Activated naive CD4-positive, alpha-beta T cell treated with anti-CD3 and anti-CD28 coated beads for 36 hours (primary cell): ENCODE results near the gene PPP1R14D. TPM values are rescaled to one million over a fixed set of nuclear protein-coding genes. Genes with fewer than 3 reads are reported as not detected.

Source experiments
- CTCF ChIA-PET: fragments of 350-600 bp; sonication (Branson Sonifier 250); formaldehyde crosslinking; loops from one replicate; lab custom pipeline; 2021; ENCODE audit warnings: antibody characterized with exemption; lab: Charles Lee
- DNase-seq: peaks from one replicate; pipeline ENCODE4 v3.0.0-alpha.2; 2020
- H3K27ac Mint-ChIP-seq: one replicate; pipeline ENCODE4 v1.8.0; 2021; ENCODE audit warnings: mild to moderate bottlenecking, mixed read lengths
- H3K27me3 Mint-ChIP-seq: one replicate; pipeline ENCODE4 v1.8.0; 2021; ENCODE audit warnings: low read depth, mixed read lengths
- H3K36me3 Mint-ChIP-seq: one replicate; pipeline ENCODE4 v1.8.0; 2021; ENCODE audit warnings: low read depth, mixed read lengths
- H3K4me1 Mint-ChIP-seq: one replicate; pipeline ENCODE4 v1.8.0; 2021; ENCODE audit warnings: low read depth, mixed read lengths
- H3K4me3 Mint-ChIP-seq: one replicate; pipeline ENCODE4 v1.8.0; 2021; ENCODE audit warnings: mild to moderate bottlenecking, moderate library complexity, mixed read lengths
- H3K9me3 Mint-ChIP-seq: one replicate; pipeline ENCODE4 v1.8.0; 2021; ENCODE audit warnings: mixed read lengths
- intact Hi-C: fragments of 100-400 bp; cut with micrococcal nuclease; formaldehyde crosslinking; loops from one replicate; pipeline ENCODE4 v1.15.1; 2023
- total RNA-seq, 2 experiments: library from RNA; stranded (reverse); gene quantifications; one replicate each; pipeline ENCODE4 v1.2.3, GENCODE V29; 2021

Gene PPP1R14D
- total RNA-seq, 2 experiments from 2014 or later, result not detected

DNA sequence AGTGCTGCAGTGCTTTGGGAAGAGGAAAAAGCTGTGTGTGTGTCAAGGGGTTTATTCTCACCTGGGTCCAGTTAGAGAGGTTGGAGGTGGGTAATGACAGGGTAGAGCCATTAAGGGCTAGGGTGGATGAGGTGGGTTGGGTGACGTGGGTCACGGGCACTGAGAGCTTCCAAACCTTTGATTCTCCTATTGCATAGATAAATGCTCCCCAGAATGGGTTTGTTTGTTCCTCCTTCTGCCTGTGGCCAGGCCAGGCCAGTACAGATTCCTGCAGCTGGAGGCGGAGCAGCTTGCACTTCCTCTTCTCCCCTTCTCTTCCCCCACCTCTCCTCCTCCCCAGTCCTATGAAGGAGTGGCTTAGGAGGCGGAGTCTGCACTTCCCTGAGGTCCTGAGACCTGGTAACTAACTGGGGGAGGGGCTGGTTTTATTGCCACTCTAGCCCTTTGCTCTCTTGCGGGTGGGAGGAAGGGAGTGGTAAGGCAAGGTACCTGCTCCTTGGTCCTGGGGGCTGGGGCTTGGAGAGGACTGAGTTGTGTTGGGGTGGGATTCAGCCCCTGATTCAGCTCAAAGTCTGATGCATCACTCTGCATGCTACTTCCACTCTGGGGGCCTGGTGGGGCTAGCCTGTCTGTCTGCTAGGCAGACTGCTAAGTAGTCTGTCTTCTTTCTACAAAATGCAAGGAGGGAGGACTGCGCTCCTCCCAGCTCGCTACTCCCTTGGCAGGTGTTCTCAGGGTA is 18.9 kb upstream of the PPP1R14D start:
- Mint-ChIP-seq H3K27me3 (peaks cover 8% of the 10 kb centered on the region), H3K4me1 (peaks cover 21% of the 10 kb centered on the region), H3K9me3 (no peaks in the 10 kb centered on the region), H3K4me3 (no peak overlapping the region), H3K27ac (no peak overlapping the region), H3K36me3 (peaks cover 3% of the 10 kb centered on the region)
- intact Hi-C loops, result no loop called here
- CTCF ChIA-PET, result interaction anchor here (0.8 to 8.2 kb wide), 3 partner anchors 8 to 45 kb away, joined by 3 to 76 read pairs (median 4); no protein-coding TSS in a partner anchor
- no peak for DNase-seq

DNA sequence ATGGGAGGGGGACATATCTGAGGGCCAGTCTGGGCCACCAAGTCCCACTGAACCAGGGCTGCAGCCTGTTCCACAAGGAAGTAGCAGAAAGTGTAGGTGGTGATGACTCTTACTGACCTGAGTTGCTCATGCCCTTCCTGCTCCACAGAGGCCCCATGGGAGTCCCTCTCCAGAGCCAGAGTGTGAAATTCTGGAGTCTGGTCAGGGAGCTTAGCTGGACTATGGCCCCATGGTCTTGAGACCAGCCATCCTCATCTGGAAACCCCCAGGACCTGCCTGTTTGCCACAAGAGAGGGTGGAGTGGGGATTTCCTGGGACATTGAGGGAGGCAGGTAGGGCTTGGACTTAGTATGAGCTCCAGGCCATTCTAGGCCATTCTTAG is 18.3 kb upstream of the PPP1R14D start:
- Mint-ChIP-seq H3K27me3 (peaks cover 12% of the 10 kb centered on the region), H3K36me3 (peaks cover 3% of the 10 kb centered on the region), H3K4me3 (no peak overlapping the region), H3K4me1 (peaks cover 21% of the 10 kb centered on the region), H3K9me3 (no peaks in the 10 kb centered on the region), H3K27ac (no peak overlapping the region)
- no peak for DNase-seq
- intact Hi-C loops, result no loop called here
- CTCF ChIA-PET, result interaction anchor here (0.8 to 8.2 kb wide), 3 partner anchors 9 to 45 kb away, joined by 3 to 76 read pairs (median 4); no protein-coding TSS in a partner anchor

DNA sequence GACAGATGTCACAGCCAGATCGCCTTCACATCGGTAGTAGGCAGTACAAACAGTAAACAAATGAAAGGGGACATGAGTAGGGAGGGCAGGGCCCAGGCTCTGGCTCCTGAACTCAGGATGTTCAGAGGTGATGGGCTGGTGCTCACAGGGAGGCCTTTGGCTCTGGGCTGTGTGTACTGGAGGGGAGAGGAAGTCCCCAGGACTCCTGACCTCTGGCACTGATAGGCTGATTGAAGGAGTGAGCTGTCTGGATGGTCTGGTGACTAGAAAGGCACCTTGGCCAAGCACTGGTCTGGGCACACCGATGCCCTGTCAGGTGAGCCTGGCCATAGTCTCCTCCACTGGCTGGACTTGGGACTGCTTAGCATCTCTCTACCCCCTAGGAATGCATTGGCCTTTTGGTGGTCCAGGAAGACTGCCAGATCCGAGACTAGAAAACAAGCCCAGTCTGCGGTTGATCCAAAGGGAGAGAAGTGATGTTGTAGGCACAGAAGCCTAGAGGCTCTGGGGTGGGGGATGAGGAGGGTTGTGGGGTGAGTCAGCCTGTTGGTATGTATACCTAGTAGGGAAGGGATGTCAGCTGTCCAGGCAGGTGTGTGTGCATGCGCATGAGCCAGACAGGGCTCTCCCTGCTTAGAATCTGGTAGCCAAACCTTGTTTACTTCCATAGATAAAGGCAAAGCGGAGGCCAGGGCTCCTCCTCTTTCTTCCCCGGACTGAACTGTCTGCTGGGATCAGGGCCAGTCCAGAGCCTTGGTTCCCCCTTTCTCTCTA is 17.2 kb upstream of the PPP1R14D start:
- Mint-ChIP-seq H3K4me3 (peak overlapping the region; percentile 40), H3K27me3 (peaks cover 12% of the 10 kb centered on the region), H3K4me1 (peaks cover 21% of the 10 kb centered on the region), H3K9me3 (no peaks in the 10 kb centered on the region), H3K36me3 (peaks cover 3% of the 10 kb centered on the region), H3K27ac (no peak overlapping the region)
- CTCF ChIA-PET, result interaction anchor here (0.7 to 8.2 kb wide), 5 partner anchors 13 to 50 kb away, joined by 3 to 76 read pairs (median 4); partner anchors contain the start of gene RHOV
- intact Hi-C loops, result no loop called here
- DNase-seq, result no peak

DNA sequence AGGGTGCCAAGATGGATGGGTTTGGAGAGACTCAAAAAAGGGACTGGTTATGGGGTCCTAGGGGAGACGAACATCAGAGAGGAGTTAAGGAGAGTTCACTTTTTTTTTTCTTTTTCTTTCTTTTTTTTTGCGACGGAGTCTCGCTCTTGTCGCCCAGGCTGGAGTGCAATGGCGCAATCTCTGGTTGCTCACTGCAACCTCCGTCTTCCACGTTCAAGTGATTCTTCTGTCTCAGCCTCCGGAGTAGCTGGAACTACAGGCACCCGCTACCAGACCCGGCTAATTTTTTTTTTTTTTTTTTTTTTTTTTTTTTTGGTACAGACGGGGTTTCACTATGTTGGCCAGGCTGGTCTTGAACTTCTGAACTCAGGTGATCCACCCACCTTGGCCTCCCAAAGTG is 16.5 kb upstream of the PPP1R14D start:
- intact Hi-C loops, result no loop called here
- Mint-ChIP-seq H3K27me3 (peaks cover 12% of the 10 kb centered on the region), H3K4me3 (peak overlapping the region; percentile 80), H3K27ac (no peak overlapping the region), H3K36me3 (peaks cover 3% of the 10 kb centered on the region), H3K4me1 (peaks cover 21% of the 10 kb centered on the region), H3K9me3 (no peaks in the 10 kb centered on the region)
- DNase-seq, result no peak
- CTCF ChIA-PET, result interaction anchor here (0.7 to 8.2 kb wide), 7 partner anchors 13 to 97 kb away, joined by 3 to 76 read pairs (median 4); partner anchors contain the start of gene RHOV

DNA sequence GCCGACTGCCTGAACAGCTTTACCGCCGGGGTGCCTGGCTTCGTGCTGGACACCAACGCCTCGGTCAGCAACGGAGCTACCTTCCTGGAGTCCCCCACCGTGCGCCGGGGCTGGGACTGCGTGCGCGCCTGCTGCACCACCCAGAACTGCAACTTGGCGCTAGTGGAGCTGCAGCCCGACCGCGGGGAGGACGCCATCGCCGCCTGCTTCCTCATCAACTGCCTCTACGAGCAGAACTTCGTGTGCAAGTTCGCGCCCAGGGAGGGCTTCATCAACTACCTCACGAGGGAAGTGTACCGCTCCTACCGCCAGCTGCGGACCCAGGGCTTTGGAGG is 16.2 kb upstream of the PPP1R14D start:
- peak; percentile 49 for DNase-seq
- H3K27ac Mint-ChIP-seq, result no peak overlapping the region
- intact Hi-C loops, result loop anchor here (1.0 kb wide), 2 partner anchors 37 to 387 kb away; partner anchors contain the start of genes CHP1, DNAJC17 and ZFYVE19
- H3K4me3 Mint-ChIP-seq, result peak overlapping the region; percentile 80
- peaks cover 12% of the 10 kb centered on the region for H3K27me3 Mint-ChIP-seq
- H3K36me3 Mint-ChIP-seq, result peaks cover 3% of the 10 kb centered on the region
- H3K9me3 Mint-ChIP-seq, result no peaks in the 10 kb centered on the region
- CTCF ChIA-PET, result interaction anchor here (0.7 to 8.2 kb wide), 8 partner anchors 14 to 97 kb away, joined by 3 to 76 read pairs (median 4); partner anchors contain the start of genes RHOV and VPS18
- H3K4me1 Mint-ChIP-seq, result peaks cover 21% of the 10 kb centered on the region

DNA sequence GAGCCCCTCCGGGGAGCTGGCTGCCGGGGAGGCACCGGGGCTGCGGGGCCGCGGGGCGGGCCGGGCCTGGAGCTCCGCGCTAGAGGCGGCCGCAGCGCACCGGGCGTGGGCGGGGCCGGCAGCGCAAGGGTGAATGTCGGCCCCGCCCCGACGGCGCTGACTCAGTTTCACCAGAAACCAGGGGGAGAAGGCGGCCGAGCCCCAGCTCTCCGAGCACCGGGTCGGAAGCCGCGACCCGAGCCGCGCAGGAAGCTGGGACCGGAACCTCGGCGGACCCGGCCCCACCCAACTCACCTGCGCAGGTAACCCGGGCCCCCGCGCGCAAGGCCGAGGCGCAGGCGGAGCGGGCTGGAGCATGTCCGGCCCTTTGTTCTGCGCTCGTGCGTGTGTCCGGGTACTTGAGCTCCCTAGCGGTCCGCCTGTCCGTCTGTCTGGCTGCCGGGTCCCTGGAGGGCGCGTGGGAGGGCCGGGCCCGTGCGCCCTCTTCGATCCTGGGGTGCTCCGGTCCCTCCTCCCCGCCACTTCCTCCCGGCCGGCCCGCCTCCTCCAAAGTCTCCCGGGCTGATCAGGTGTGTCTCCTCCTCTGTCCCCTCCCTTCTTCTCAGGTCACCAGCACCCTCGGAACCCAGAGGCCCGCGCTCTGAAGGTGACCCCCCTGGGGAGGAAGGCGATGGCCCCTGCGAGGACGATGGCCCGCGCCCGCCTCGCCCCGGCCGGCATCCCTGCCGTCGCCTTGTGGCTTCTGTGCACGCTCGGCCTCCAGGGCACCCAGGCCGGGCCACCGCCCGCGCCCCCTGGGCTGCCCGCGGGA is 15.6 kb upstream of the PPP1R14D start, which contains the start of gene SPINT1:
SPINT1 (plus strand) TSS at position 164 of the 811 bp plus-strand sequence; CDS start at position 671, 507 bp downstream.
- Mint-ChIP-seq H3K4me3 (peak within 1 kb of the TSS; percentile 80), H3K9me3 (no peaks in the 10 kb centered on the region), H3K4me1 (peaks cover 21% of the 10 kb centered on the region), H3K27ac (no peak within 1 kb of the TSS), H3K36me3 (peaks cover 3% of the 10 kb centered on the region), H3K27me3 (peaks cover 12% of the 10 kb centered on the region)
- CTCF ChIA-PET, result interaction anchor here (0.8 to 8.2 kb wide), 6 partner anchors 14 to 165 kb away, joined by 3 to 76 read pairs (median 5); partner anchors contain the start of gene VPS18
- intact Hi-C loops, result loop anchor here (1.0 kb wide), 2 partner anchors 37 to 387 kb away; partner anchors contain the start of genes CHP1, DNAJC17 and ZFYVE19
- DNase-seq, result peak; percentile 72

DNA sequence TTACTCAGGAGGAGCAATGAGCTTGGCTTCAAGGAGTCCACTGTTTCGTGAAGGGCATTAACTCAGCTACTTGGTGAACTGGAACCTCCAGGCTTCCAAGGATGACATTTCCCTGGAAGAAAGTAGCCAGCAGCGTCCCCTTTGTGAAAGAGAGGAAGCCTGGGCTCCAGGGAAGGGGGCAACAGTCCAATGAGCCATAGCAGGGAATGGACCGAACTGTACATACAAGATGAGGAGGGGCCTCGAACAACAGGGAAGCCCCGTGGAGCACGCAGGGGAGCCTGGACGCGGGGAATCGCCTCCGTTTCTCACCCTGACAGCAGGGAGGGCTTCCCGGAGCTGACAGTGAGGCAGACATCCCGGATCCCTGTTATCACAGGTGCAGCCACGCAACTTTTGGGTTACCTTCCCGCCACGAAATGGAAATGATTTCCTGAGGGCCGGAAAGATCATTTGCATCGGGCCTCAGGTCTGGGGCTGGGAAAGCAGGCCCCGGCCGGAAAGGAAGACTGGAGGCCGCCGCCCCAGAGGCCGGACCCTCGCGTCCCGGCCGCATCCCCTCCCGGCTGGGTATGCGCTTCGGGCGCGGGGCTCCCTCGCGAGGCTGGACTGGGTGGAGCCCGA is 14.9 kb upstream of the PPP1R14D start:
- intact Hi-C loops, result no loop called here
- H3K4me1 Mint-ChIP-seq, result peaks cover 21% of the 10 kb centered on the region
- peaks cover 12% of the 10 kb centered on the region for H3K27me3 Mint-ChIP-seq
- peaks cover 3% of the 10 kb centered on the region for H3K36me3 Mint-ChIP-seq
- no peak for DNase-seq
- H3K4me3 Mint-ChIP-seq, result peak overlapping the region; percentile 64
- CTCF ChIA-PET, result interaction anchor here (0.8 to 8.2 kb wide), 6 partner anchors 15 to 164 kb away, joined by 3 to 76 read pairs (median 5); partner anchors contain the start of gene VPS18
- no peaks in the 10 kb centered on the region for H3K9me3 Mint-ChIP-seq
- H3K27ac Mint-ChIP-seq, result no peak overlapping the region

DNA sequence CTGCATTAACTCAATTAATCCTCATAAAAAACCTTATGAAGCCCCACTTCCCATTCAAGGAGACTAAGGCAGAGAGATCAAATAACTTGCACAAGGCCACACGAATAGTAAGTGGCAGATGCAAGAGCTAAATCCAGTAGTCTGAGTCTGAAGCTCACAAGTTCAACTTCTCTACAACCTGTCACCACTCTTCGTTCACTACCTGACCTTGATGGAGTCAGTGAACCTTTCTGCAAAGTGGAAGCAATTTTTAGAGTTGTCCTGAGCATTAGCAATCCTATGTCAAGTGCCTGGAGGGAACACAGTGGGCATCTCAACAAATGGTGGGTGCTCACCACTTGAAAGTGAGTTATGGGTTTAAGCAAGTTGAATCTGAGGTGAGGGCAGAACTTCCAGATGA is 13.2 kb upstream of the PPP1R14D start:
- H3K27me3 Mint-ChIP-seq, result peaks cover 12% of the 10 kb centered on the region
- H3K4me3 Mint-ChIP-seq, result no peak overlapping the region

DNA sequence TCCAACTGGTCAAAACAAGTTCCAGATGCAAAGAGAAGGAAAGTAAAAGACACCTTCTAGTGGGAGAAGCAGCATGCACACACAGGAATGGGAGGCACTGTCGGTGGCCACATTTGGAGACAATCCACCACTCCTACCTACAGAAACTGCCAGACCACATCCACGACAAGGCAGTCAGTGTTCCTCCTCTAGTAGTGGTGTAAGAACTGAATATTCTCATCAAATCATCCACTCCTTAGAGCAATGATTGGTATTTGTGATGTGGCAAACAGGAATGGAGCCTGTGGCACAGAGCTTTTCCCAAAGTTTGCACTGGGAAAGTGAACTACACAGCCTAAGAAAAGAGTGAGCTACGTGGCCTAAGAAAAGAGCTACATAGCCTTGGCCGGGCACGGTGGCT is 10.2 kb upstream of the PPP1R14D start:
- no peak for DNase-seq
- H3K27me3 Mint-ChIP-seq, result peaks cover 8% of the 10 kb centered on the region
- H3K27ac Mint-ChIP-seq, result no peak overlapping the region
- intact Hi-C loops, result no loop called here
- no peaks in the 10 kb centered on the region for H3K4me1 Mint-ChIP-seq
- H3K9me3 Mint-ChIP-seq, result no peaks in the 10 kb centered on the region
- CTCF ChIA-PET, result interaction anchor here (0.8 to 1.4 kb wide), 4 partner anchors 20 to 206 kb away, joined by 3 to 4 read pairs (median 4); no protein-coding TSS in a partner anchor
- H3K4me3 Mint-ChIP-seq, result no peak overlapping the region
- no peaks in the 10 kb centered on the region for H3K36me3 Mint-ChIP-seq

More for the DNA sequence above, 13.2 kb upstream of the PPP1R14D start:
- intact Hi-C loops, result no loop called here
- Mint-ChIP-seq H3K9me3 (no peaks in the 10 kb centered on the region), H3K4me1 (peaks cover 11% of the 10 kb centered on the region), H3K36me3 (peaks cover 3% of the 10 kb centered on the region), H3K27ac (no peak overlapping the region)
- DNase-seq, result no peak
- CTCF ChIA-PET, result interaction anchor here (1.2 kb wide), 1 partner anchor 17 kb away, joined by 6 read pairs; no protein-coding TSS in a partner anchor

DNA sequence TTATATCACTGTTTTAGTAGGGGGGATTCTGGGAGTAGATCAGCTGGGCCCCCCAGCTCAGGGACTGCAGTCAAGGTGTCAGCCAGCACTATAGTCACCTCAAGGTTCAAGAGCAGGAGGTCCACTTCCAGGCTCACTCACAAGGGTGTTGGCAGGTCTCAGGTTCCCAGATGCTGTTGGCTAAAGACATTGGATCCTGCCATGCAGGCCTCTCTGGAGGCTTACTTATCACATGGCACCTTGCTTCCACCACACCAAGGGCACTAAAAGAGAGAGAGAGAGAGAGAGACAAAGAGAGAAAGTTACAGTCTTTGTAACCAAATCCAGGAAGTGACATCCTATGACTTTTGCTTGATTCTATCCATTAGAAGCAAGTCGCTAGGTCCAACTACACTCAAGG is 7.5 kb upstream of the PPP1R14D start:
- intact Hi-C loops, result no loop called here
- Mint-ChIP-seq H3K27me3 (no peaks in the 10 kb centered on the region), H3K36me3 (no peaks in the 10 kb centered on the region), H3K4me3 (no peak overlapping the region), H3K27ac (no peak overlapping the region), H3K9me3 (no peaks in the 10 kb centered on the region), H3K4me1 (no peaks in the 10 kb centered on the region)
- CTCF ChIA-PET, result no interaction called here
- no peak for DNase-seq

DNA sequence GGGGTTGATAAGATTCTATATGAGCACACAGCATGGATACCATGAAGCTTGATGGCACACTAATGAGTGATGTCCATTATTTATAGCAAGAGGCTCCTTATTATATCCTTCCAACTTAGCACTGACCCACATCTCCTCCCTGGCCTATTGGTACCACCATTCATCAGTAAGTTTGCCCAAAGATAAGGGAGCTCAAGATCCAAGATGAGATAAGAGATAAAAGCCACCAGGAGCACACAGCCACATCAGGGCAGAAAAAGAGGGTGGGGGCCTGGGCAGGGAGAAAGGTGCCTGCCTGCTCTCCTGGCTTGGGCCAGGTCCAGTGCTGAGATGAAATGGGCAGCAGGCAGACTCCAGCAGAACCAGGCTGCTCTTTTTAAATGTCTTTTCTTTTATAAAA is 4.4 kb upstream of the PPP1R14D start:
- intact Hi-C loops, result no loop called here
- no peak overlapping the region for H3K4me3 Mint-ChIP-seq
- H3K27me3 Mint-ChIP-seq, result no peaks in the 10 kb centered on the region
- H3K9me3 Mint-ChIP-seq, result no peaks in the 10 kb centered on the region
- CTCF ChIA-PET, result interaction anchor here (1.8 kb wide), 1 partner anchor 27 kb away, joined by 4 read pairs; no protein-coding TSS in a partner anchor
- no peak overlapping the region for H3K27ac Mint-ChIP-seq
- H3K36me3 Mint-ChIP-seq, result no peaks in the 10 kb centered on the region
- no peak for DNase-seq
- H3K4me1 Mint-ChIP-seq, result no peaks in the 10 kb centered on the region
